Measurements from ENCODE around the gene KANSL1.

GRCh38 chr17:46178550-46179214 is 14.5 kb downstream of the KANSL1 start:
- TF ChIP-seq CTCF (conservative IDR thresholded peaks at IDR 0.05; ENCODE audit: low read depth, low read length), result no peak
- TF ChIP-seq EZH2 (IDR thresholded peaks at IDR 0.05; ENCODE audit: low read length, unreplicated experiment), result no peak
- TF ChIP-seq EZH2phosphoT487 (IDR thresholded peaks at IDR 0.05; ENCODE audit: borderline replicate concordance, low read length), result no peak

Measured in PC-3 (cell line).